Measurements from ENCODE around the gene COL4A2.

Gene COL4A2

GRCh38 chr13:110306960-110307766 is at the start of gene COL4A2, which contains the start of gene COL4A1:
TSS of gene COL4A2 (plus strand) at chr13:110307284. CDS start at chr13:110307904, 620 bp downstream.
TSS of gene COL4A1 (minus strand) at chr13:110307157. CDS start at chr13:110307027, 130 bp downstream.
- DNase-seq (ENCODE audit: low read depth, low spot score) = peak; percentile 76

- no peak for DNase-seq (ENCODE audit: low read depth, low spot score)
Observed at GRCh38 chr13:110257408-110257807, 49.7 kb upstream of the COL4A2 start.

GRCh38 chr13:110258876-110259631 is 48.0 kb upstream of the COL4A2 start:
- DNase-seq (ENCODE audit: low read depth, low spot score) = no peak

- no peak for DNase-seq (ENCODE audit: low read depth, low spot score)
Observed at GRCh38 chr13:110259651-110260050, 47.4 kb upstream of the COL4A2 start.

GRCh38 chr13:110261166-110262081 is 45.7 kb upstream of the COL4A2 start:
- DNase-seq (ENCODE audit: low read depth, low spot score) = no peak

- no peak for DNase-seq (ENCODE audit: low read depth, low spot score)
Observed at GRCh38 chr13:110262082-110262436, 45.0 kb upstream of the COL4A2 start.

GRCh38 chr13:110262508-110263291 is 44.4 kb upstream of the COL4A2 start:
- DNase-seq (ENCODE audit: low read depth, low spot score) = no peak

- no peak for DNase-seq (ENCODE audit: low read depth, low spot score)
Observed at GRCh38 chr13:110263404-110263803, 43.7 kb upstream of the COL4A2 start.

- DNase-seq (ENCODE audit: low read depth, low spot score) = no peak
Observed at GRCh38 chr13:110263888-110264287, 43.2 kb upstream of the COL4A2 start.

- no peak for DNase-seq (ENCODE audit: low read depth, low spot score)
Observed at GRCh38 chr13:110264685-110265275, 42.3 kb upstream of the COL4A2 start.

GRCh38 chr13:110265341-110265681 is 41.8 kb upstream of the COL4A2 start:
- DNase-seq (ENCODE audit: low read depth, low spot score) = no peak

GRCh38 chr13:110265682-110266430 is 41.2 kb upstream of the COL4A2 start:
- no peak for DNase-seq (ENCODE audit: low read depth, low spot score)

- no peak for DNase-seq (ENCODE audit: low read depth, low spot score)
Observed at GRCh38 chr13:110266431-110266809, 40.7 kb upstream of the COL4A2 start.

- DNase-seq (ENCODE audit: low read depth, low spot score) = no peak
Observed at GRCh38 chr13:110266983-110267382, 40.1 kb upstream of the COL4A2 start.

GRCh38 chr13:110268061-110268460 is 39.0 kb upstream of the COL4A2 start:
- no peak for DNase-seq (ENCODE audit: low read depth, low spot score)

GRCh38 chr13:110268576-110269185 is 38.4 kb upstream of the COL4A2 start:
- no peak for DNase-seq (ENCODE audit: low read depth, low spot score)

GRCh38 chr13:110269509-110270185 is 37.4 kb upstream of the COL4A2 start:
- no peak for DNase-seq (ENCODE audit: low read depth, low spot score)

- no peak for DNase-seq (ENCODE audit: low read depth, low spot score)
Observed at GRCh38 chr13:110270507-110270906, 36.6 kb upstream of the COL4A2 start.

- no peak for DNase-seq (ENCODE audit: low read depth, low spot score)
Observed at GRCh38 chr13:110271313-110271712, 35.8 kb upstream of the COL4A2 start.
